HepG2 (cell line): ENCODE results near the gene GCNT4.

Experiments
- CREB3 ChIP-seq: sonication (generic); formaldehyde crosslinking; IDR thresholded peaks from 2 replicates; pipeline ENCODE4 v1.5.0; 2020; ENCODE audit warnings: missing genetic modification reagents
- MLLT10 ChIP-seq: sonication (generic); formaldehyde crosslinking; IDR thresholded peaks from 2 replicates; pipeline ENCODE4 v1.4.0; 2020; ENCODE audit warnings: missing genetic modification reagents
- MXI1 ChIP-seq: IDR thresholded peaks from 3 replicates; pipeline ENCODE4 v1.6.1; 2012; ENCODE audit warnings: low read depth, low read length, inconsistent platforms, borderline replicate concordance
- TBL1XR1 ChIP-seq: fragments of 150-350 bp; IDR thresholded peaks from 2 replicates; pipeline ENCODE4 v1.6.1; 2014; ENCODE audit warnings: borderline replicate concordance, low read length; ENCODE audit not compliant: partially characterized antibody
- USF2 ChIP-seq, 2 experiments: sonication (generic) in 1 of 2; formaldehyde crosslinking in 1 of 2; IDR thresholded peaks; 2 replicates each; pipeline versions ENCODE4 v1.5.1 to v1.6.1; 2011 to 2020; ENCODE audit warnings: borderline replicate concordance in 1 of 2, low read depth in 1 of 2, low read length in 1 of 2, mild to moderate bottlenecking in 1 of 2, missing genetic modification reagents in 1 of 2, moderate library complexity in 1 of 2

- TF ChIP-seq USF2 (IDR thresholded peaks at IDR 0.05; ENCODE audit: low read depth, low read length) (no peak), USF2 (CRISPR knock-in tag; IDR thresholded peaks at IDR 0.05; ENCODE audit: borderline replicate concordance) (no peak), MXI1 (no peak), MLLT10 (CRISPR knock-in tag) (no peak), TBL1XR1 (peak; percentile 66), CREB3 (CRISPR knock-in tag) (no peak)
Observed at GRCh38 chr5:75010838-75011237, 41.5 kb downstream of the GCNT4 start.
